Neuron (in vitro differentiated cells): ENCODE results near the gene FUT1.
"Not testable (repeated sequence)": the region's sequence is repeated elsewhere in the genome, so short reads cannot be mapped to it uniquely, and the experiment has no call there.

ENCODE experiments used
- H2AFZ ChIP-seq: one replicate; pipeline ENCODE4 v1.6.1; 2013; ENCODE audit warnings: low read depth, mild to moderate bottlenecking, inconsistent platforms, low read length, moderate library complexity
- H3K27me3 ChIP-seq: one replicate; pipeline ENCODE4 v1.6.1; 2013; ENCODE audit warnings: low read length; ENCODE audit not compliant: insufficient read depth
- H3K36me3 ChIP-seq: one replicate; pipeline ENCODE4 v1.6.1; 2013; ENCODE audit warnings: low read length; ENCODE audit not compliant: insufficient read depth
- H3K4me1 ChIP-seq: one replicate; pipeline ENCODE4 v1.6.1; 2013; ENCODE audit warnings: low read length; ENCODE audit not compliant: insufficient read depth
- H3K4me3 ChIP-seq: 2 replicates; pipeline ENCODE4 v1.5.1; 2013; ENCODE audit warnings: mild to moderate bottlenecking, low read length, moderate library complexity
- H3K9me3 ChIP-seq: one replicate; pipeline ENCODE4 v1.6.1; 2013; ENCODE audit warnings: low read length

Gene FUT1

DNA sequence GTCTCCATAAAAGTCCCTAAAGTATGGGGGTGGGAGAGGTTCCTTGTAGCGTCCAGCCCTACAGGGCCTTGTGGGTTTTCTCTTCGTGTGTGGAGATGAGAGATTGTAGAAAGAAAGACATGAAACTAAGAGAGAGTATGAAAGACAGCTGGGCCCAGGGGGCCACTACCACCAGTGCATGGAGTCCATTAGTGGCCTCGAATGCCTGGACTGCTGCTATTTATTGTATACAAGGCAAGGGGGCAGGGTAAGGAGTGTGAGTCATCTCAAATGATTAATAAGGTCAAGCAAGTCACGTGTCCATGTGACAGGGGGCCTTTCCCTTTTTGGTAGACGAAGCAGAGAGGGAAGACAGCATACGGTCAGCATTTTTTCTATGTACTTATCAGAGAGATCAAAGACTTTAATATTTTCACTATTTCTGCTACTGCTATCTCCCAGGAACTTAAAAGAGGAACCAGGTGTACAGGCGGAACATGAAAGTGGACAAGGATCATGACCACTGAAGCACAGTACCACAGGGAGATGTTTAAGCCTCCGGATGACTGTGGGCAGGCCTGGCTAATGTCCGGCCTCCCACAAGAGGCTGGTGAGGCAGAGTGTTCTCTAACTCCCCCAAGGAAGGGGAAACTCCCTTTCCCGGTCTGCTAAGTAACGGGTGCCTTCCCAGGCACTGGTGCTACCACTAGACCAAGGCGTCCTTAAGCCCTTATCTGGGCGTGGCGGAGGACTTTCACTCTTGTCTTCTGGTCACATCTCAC lies 28.4 kb upstream of the FUT1 start:
- Histone ChIP-seq H3K4me1 (peaks cover 10% of the 10 kb centered on the region), H2AFZ (no peak overlapping the region), H3K4me3 (no peak overlapping the region), H3K9me3 (no peaks in the 10 kb centered on the region), H3K36me3 (no peaks in the 10 kb centered on the region), H3K27me3 (no peaks in the 10 kb centered on the region)

- Histone ChIP-seq H3K27me3 (no peaks in the 10 kb centered on the region), H3K36me3 (no peaks in the 10 kb centered on the region), H2AFZ (no peak overlapping the region), H3K4me1 (peaks cover 10% of the 10 kb centered on the region), H3K4me3 (no peak overlapping the region), H3K9me3 (no peaks in the 10 kb centered on the region)
These were observed 27.2 kb upstream of the FUT1 start for GRCh38 chr19:48779636-48780035.

DNA sequence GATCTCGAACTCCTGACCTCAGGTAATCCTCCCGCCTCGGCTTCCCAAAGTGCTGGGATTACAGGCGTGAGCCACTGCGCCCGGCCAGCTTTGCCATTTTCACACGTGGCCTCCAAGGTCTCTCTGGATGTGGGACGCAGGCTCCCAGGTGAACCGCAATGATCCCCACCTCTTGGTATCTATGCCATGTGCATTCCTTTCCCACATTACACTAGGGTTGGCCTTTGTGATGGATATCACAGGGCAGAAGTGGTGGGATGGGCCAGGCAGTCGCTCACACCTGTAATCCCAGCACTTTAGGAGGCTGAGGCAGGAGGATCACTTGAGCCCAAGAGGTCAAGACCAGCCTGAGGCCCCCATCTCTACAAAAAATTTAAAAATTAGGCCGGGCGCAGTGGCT lies 25.3 kb upstream of the FUT1 start:
- Histone ChIP-seq H3K4me3 (no peak overlapping the region), H3K4me1 (peaks cover 10% of the 10 kb centered on the region), H3K9me3 (no peaks in the 10 kb centered on the region), H2AFZ (no peak overlapping the region), H3K36me3 (no peaks in the 10 kb centered on the region), H3K27me3 (no peaks in the 10 kb centered on the region)

DNA sequence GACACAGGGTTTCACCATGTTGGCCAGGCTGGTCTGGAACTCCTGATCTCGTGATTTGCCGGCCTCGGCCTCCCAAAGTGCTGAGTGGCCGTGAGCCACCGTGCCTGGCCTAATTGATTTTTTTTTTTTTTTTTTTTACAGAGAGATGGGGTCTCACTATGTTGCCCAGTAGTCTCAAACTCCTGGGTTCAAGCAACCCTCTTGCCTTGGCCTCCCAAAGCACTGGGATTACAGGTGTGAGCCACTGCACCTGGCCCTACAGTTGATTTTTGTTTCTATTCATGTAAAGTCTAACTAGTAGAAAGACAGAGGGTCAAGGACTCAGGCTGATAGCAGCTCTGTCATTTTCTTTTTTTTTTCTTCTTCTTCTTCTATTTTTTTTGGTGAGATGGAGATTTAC lies 24.7 kb upstream of the FUT1 start:
- Histone ChIP-seq H3K4me3 (no peak overlapping the region), H3K4me1 (peaks cover 10% of the 10 kb centered on the region), H3K27me3 (no peaks in the 10 kb centered on the region), H3K9me3 (no peaks in the 10 kb centered on the region), H3K36me3 (no peaks in the 10 kb centered on the region), H2AFZ (no peak overlapping the region)

DNA sequence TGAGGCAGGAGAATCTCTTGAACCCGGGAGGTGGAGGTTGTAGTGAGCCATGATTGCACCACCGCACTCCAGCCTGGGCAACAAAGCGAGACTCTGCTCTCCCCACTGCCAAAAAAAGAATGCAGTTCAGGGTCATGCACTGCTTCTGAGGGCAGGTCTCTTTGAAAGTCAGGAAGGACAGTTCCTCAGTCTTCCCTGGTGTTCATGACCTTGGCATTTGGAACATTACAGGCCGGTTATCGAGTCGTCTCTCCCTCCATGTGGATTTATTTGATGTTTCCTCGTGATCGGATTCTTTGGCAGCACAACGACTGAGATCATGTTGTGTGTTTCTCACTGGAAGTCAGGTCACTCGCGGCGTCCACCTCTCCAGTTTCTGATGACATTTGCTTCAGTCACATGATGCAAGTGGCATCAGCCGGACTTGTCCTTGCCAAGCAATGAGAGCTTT lies 20.1 kb upstream of the FUT1 start:
- Histone ChIP-seq H3K4me3 (no peak overlapping the region), H3K36me3 (no peaks in the 10 kb centered on the region), H3K9me3 (no peaks in the 10 kb centered on the region), H3K4me1 (no peaks in the 10 kb centered on the region), H3K27me3 (no peaks in the 10 kb centered on the region), H2AFZ (no peak overlapping the region)

GRCh38 chr19:48770734-48771472 lies 18.5 kb upstream of the FUT1 start:
- H2AFZ ChIP-seq: no peak overlapping the region
- no peaks in the 10 kb centered on the region for H3K36me3 ChIP-seq
- peaks cover 3% of the 10 kb centered on the region for H3K27me3 ChIP-seq
- H3K4me1 ChIP-seq: no peaks in the 10 kb centered on the region
- no peak overlapping the region for H3K4me3 ChIP-seq
- no peaks in the 10 kb centered on the region for H3K9me3 ChIP-seq

DNA sequence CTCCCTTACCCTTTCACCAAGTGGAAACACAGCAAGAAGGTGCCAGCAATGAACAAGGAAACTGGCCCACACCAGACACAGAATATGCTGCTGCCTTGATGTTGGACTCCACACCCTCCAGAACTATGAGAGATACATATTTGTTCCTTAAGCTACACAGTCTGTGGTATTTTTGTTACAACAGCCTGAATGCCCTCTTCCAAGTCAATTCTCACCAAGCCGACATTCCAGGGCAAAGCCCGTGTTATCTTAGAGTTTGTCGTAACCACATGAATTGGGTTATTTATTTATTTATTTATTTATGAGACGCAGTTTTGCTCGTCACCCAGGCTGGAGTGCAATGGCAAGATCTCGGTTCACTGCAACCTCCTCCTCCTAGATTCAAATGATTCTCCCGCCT lies 17.8 kb upstream of the FUT1 start:
- H3K4me3 ChIP-seq: no peak overlapping the region
- H2AFZ ChIP-seq: no peak overlapping the region
- H3K9me3 ChIP-seq: no peaks in the 10 kb centered on the region
- no peaks in the 10 kb centered on the region for H3K36me3 ChIP-seq
- peaks cover 3% of the 10 kb centered on the region for H3K27me3 ChIP-seq
- no peaks in the 10 kb centered on the region for H3K4me1 ChIP-seq

DNA sequence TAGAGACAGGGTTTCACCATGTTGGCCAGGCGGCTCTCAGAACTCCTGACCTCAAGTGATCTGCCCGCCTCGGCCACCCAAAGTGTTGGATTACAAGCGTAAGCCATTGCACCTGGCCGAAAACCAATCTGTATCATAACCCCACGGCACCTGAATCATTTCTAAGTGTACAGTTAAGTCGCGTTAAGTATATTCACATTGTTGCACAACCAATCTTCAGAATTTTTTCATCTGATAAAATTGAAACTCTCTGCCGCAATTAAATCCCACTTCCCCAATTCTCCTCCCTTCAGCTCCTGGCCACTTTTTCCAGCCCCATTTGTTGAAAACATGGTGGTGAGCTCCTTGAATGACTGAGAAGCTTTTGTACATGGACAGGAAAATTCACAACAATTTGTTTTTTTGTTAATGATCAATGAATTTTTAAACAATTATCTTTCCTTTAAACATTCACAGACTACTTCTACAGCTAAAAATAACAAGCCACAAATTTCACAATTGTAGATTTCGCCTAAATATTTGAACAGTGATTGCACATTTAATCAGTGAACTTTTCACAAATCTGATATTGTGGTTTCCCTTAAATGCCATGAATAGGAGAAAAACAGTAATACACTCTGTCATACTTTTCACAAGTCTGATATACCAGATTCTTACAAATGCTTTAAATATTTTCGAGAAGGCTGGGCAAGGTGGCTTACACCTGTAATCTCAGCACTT lies 16.7 kb upstream of the FUT1 start:
- peaks cover 3% of the 10 kb centered on the region for H3K27me3 ChIP-seq
- H2AFZ ChIP-seq: no peak overlapping the region
- no peaks in the 10 kb centered on the region for H3K9me3 ChIP-seq
- H3K36me3 ChIP-seq: no peaks in the 10 kb centered on the region
- H3K4me1 ChIP-seq: no peaks in the 10 kb centered on the region
- no peak overlapping the region for H3K4me3 ChIP-seq

DNA sequence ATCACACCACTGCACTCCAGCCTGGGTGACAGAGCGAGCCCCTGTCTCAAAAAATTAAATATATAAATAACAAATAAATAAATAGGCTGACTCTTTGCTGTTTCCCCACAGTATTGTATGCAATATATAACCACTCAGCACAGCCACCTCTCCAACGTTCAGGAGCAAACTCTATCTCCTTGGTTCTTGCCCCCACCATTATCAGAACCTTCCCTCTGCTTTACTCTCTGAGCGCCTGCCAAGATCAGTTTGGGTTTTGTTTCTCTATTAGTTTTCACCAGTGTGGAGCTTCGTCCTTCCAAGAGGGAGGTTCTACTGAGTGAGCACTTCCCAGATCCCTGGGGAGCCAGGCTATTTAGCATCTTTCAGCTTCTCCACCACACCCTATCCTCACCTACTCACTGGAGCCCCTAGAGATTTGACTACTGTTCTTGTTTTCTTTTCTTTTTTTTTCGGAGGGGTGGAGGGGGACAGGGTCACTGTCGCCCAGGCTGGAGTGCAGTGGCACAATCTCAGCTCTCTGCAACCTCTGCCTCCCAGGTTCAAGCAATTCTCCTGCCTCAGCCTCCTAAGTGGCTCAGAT lies 15.8 kb upstream of the FUT1 start:
- H3K9me3 ChIP-seq, H3K27me3 ChIP-seq, H3K4me1 ChIP-seq, H3K4me3 ChIP-seq, H2AFZ ChIP-seq, H3K36me3 ChIP-seq: not testable (repeated sequence)

DNA sequence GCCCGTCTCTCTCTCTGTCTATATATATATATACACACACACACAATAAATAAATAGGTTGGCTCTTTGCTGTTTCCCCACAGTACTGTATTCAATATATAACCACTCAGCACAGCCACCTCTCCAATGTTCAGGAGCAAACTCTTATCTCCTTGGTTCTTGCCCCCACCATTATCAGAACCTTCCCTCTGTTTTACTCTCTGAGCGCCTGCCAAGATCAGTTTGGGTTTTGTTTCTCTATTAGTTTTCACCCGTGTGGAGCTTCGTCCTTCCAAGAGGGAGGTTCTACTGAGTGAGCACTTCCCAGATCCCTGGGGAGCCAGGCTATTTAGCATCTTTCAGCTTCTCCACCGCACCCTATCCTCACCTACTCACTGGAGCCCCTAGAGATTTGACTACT lies 13.4 kb upstream of the FUT1 start:
- not testable (repeated sequence) for H3K4me3 ChIP-seq, H3K4me1 ChIP-seq, H3K9me3 ChIP-seq, H3K36me3 ChIP-seq, H2AFZ ChIP-seq
- H3K27me3 ChIP-seq: peaks cover 14% of the 10 kb centered on the region

- peaks cover 25% of the 10 kb centered on the region for H3K27me3 ChIP-seq
- H3K4me3 ChIP-seq: no peak overlapping the region
- no peaks in the 10 kb centered on the region for H3K36me3 ChIP-seq
- H3K9me3 ChIP-seq: no peaks in the 10 kb centered on the region
- no peaks in the 10 kb centered on the region for H3K4me1 ChIP-seq
- no peak overlapping the region for H2AFZ ChIP-seq
These were observed 8.2 kb upstream of the FUT1 start for GRCh38 chr19:48760504-48761205.

DNA sequence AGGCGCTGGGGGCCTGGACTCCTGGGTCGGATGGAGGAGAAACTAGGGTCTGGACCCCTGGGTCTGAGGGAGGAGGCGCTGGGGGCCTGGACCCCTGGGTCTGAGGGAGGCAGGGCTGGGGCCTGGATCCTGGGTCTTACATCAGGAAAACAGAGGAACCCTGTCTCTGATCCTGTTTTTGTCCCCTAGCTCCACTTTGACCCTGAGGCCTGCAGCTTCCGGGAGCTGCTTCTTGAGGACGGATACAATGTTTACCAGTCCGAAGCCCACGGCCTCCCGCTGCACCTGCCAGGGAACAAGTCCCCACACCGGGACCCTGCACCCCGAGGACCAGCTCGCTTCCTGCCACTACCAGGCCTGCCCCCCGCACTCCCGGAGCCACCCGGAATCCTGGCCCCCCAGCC lies 5.3 kb upstream of the FUT1 start:
- H3K4me3 ChIP-seq: no peak overlapping the region
- H2AFZ ChIP-seq: no peak overlapping the region
- peaks cover 2% of the 10 kb centered on the region for H3K9me3 ChIP-seq
- peaks cover 4% of the 10 kb centered on the region for H3K4me1 ChIP-seq
- no peaks in the 10 kb centered on the region for H3K36me3 ChIP-seq
- H3K27me3 ChIP-seq: peaks cover 43% of the 10 kb centered on the region
